Stimulated activated CD8-positive, alpha-beta memory T cell treated with anti-CD3 and anti-CD28 coated beads, Interleukin-12 subunit alpha, Interleukin-12 subunit beta, amount 100 ng/mL, for 4 hours (primary cell): ENCODE results near the gene KCNQ1.

Experiments used
- DNase-seq: peaks from one replicate; pipeline ENCODE4 v3.0.0-alpha.2; 2020; ENCODE audit warnings: low read depth

The KCNQ1 gene

GRCh38 chr11:2685566-2686359, 241.0 kb downstream of the KCNQ1 start:
- DNase-seq, result no peak

GRCh38 chr11:2686360-2687222, 241.8 kb downstream of the KCNQ1 start:
- DNase-seq, result no peak

GRCh38 chr11:2687223-2687530, 242.4 kb downstream of the KCNQ1 start:
- no peak for DNase-seq

- no peak for DNase-seq
Observed at GRCh38 chr11:2687782-2688191, 243.0 kb downstream of the KCNQ1 start.

GRCh38 chr11:2688381-2689231, 243.8 kb downstream of the KCNQ1 start:
- no peak for DNase-seq

- no peak for DNase-seq
Observed at GRCh38 chr11:2689651-2690575, 245.1 kb downstream of the KCNQ1 start.

- DNase-seq, result no peak
Observed at GRCh38 chr11:2690596-2691354, 246.0 kb downstream of the KCNQ1 start.

GRCh38 chr11:2691355-2691761, 246.6 kb downstream of the KCNQ1 start:
- no peak for DNase-seq

GRCh38 chr11:2691991-2692875, 247.4 kb downstream of the KCNQ1 start:
- DNase-seq, result no peak

GRCh38 chr11:2693271-2694261, 248.8 kb downstream of the KCNQ1 start:
- no peak for DNase-seq

GRCh38 chr11:2694495-2694894, 249.7 kb downstream of the KCNQ1 start:
- no peak for DNase-seq

GRCh38 chr11:2694995-2695939, 250.5 kb downstream of the KCNQ1 start:
- no peak for DNase-seq

- no peak for DNase-seq
Observed at GRCh38 chr11:2696455-2696854, 251.6 kb downstream of the KCNQ1 start.

GRCh38 chr11:2697866-2698265, 253.1 kb downstream of the KCNQ1 start:
- DNase-seq, result no peak

GRCh38 chr11:2698386-2699184, 253.8 kb downstream of the KCNQ1 start:
- DNase-seq, result no peak

- DNase-seq, result no peak
Observed at GRCh38 chr11:2699185-2699530, 254.3 kb downstream of the KCNQ1 start.
